ENCODE measurements around the gene NEK6. TPM values are rescaled to one million over a fixed set of nuclear protein-coding genes. Genes with fewer than 3 reads are reported as not detected.

Gene NEK6
- total and polyA plus RNA-seq, 9 of the 15 experiments (the other 6 are each of a cell fraction or from before 2014, with no cell fraction given): 3.1 to 19.0 (median 8.4) TPM

DNA sequence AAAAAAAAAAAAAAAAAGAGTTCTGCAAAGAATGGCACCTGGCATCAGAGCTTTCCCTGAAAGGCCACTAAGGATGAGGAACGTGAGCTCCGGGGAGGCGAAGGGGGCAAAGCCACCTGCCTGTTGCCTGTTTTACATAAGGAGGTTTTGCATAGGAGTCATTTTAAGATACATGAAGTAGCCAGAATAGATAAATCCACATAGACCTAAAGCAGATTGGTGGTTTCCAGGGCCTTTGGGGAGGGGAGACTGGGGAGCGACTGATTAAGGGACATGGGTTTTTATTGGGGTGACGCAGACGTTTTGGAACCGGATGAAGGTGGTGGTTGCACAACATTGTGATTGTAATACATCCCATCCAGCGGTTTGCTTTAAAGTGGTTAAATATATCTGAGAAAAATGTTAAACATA lies 7.1 kb downstream of the NEK6 start:
- H3K4me2 ChIP-seq (ENCODE audit: insufficient read depth, low read length): no peak overlapping the region

More for the DNA sequence above, 7.1 kb downstream of the NEK6 start:
- CTCF ChIA-PET (ENCODE audit: low intra/inter-chr PET ratio): no interaction called here
- no peak overlapping the region for H3K4me3 ChIP-seq
- H3K9me3 ChIP-seq (replicated peaks; ENCODE audit: control insufficient read depth, insufficient read depth, low read depth, low read length): no peaks in the 10 kb centered on the region
- WGBS (ENCODE audit: insufficient coverage, low coverage, missing lambda C conversion rate): 68% methylated on average over 8 of the region's 8 CpGs
- H4K20me1 ChIP-seq (replicated peaks; ENCODE audit: control insufficient read depth, insufficient read depth, low read length): peaks cover 20% of the 10 kb centered on the region
- H3K36me3 ChIP-seq (ENCODE audit: control insufficient read depth, insufficient read depth, low read length): no peaks in the 10 kb centered on the region; the same call in 2 of the 3 replicates
- H3K27ac ChIP-seq (ENCODE audit: extremely low read depth, low read depth, low read length): no peak overlapping the region
- DNase-seq (ENCODE audit: extremely low read depth in 1 of 4, low spot score in 3 of 4) (no peak), FAIRE-seq (no peak), ATAC-seq (no peak)
- H3K4me1 ChIP-seq (replicated peaks in 1 of 2; ENCODE audit: control insufficient read depth in 2 of 2, insufficient read depth in 2 of 2, low read length in 2 of 2): peaks cover 4 to 17% of the 10 kb centered on the region in 2 experiments; a peak in 3 of 5 replicates
- intact Hi-C loops (cut with micrococcal nuclease) (no loop called here), in situ Hi-C loops (cut with MboI) (loop anchor here (5.0 kb wide), 1 partner anchor 58 kb away; no protein-coding TSS in a partner anchor)
- POLR2A ChIA-PET: no interaction called here
- H3K79me2 ChIP-seq (ENCODE audit: control insufficient read depth, insufficient read depth, low read length): peaks cover 14% of the 10 kb centered on the region
- H3K9ac ChIP-seq (ENCODE audit: insufficient read depth in 1 of 2, low read depth in 2 of 2, low read length in 2 of 2): no peak overlapping the region
- BruUV-seq (replicated peaks): no TSS peak
- H3K9me1 ChIP-seq (ENCODE audit: control insufficient read depth, insufficient read depth, low read length): no peaks in the 10 kb centered on the region
- TF ChIP-seq NR1H2 (CRISPR knock-in tag; IDR thresholded peaks at IDR 0.05) (no peak), ETV5 (CRISPR knock-in tag; IDR thresholded peaks at IDR 0.05; ENCODE audit: low read depth) (no peak), YY1 (IDR thresholded peaks at IDR 0.05; ENCODE audit: borderline replicate concordance in 1 of 3, control insufficient read depth in 1 of 3, extremely low read depth in 1 of 3, insufficient read depth in 3 of 3, insufficient read length in 1 of 3, insufficient replicate concordance in 2 of 3, low read depth in 1 of 3, low read length in 2 of 3) (no peak)
- TF ChIP-seq, protein P1, sequence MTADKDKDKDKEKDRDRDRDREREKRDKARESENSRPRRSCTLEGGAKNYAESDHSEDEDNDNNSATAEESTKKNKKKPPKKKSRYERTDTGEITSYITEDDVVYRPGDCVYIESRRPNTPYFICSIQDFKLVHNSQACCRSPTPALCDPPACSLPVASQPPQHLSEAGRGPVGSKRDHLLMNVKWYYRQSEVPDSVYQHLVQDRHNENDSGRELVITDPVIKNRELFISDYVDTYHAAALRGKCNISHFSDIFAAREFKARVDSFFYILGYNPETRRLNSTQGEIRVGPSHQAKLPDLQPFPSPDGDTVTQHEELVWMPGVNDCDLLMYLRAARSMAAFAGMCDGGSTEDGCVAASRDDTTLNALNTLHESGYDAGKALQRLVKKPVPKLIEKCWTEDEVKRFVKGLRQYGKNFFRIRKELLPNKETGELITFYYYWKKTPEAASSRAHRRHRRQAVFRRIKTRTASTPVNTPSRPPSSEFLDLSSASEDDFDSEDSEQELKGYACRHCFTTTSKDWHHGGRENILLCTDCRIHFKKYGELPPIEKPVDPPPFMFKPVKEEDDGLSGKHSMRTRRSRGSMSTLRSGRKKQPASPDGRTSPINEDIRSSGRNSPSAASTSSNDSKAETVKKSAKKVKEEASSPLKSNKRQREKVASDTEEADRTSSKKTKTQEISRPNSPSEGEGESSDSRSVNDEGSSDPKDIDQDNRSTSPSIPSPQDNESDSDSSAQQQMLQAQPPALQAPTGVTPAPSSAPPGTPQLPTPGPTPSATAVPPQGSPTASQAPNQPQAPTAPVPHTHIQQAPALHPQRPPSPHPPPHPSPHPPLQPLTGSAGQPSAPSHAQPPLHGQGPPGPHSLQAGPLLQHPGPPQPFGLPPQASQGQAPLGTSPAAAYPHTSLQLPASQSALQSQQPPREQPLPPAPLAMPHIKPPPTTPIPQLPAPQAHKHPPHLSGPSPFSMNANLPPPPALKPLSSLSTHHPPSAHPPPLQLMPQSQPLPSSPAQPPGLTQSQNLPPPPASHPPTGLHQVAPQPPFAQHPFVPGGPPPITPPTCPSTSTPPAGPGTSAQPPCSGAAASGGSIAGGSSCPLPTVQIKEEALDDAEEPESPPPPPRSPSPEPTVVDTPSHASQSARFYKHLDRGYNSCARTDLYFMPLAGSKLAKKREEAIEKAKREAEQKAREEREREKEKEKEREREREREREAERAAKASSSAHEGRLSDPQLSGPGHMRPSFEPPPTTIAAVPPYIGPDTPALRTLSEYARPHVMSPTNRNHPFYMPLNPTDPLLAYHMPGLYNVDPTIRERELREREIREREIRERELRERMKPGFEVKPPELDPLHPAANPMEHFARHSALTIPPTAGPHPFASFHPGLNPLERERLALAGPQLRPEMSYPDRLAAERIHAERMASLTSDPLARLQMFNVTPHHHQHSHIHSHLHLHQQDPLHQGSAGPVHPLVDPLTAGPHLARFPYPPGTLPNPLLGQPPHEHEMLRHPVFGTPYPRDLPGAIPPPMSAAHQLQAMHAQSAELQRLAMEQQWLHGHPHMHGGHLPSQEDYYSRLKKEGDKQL (CRISPR knock-in tag; IDR thresholded peaks at IDR 0.05; ENCODE audit: borderline replicate concordance): no peak
- TF ChIP-seq, protein P2, sequence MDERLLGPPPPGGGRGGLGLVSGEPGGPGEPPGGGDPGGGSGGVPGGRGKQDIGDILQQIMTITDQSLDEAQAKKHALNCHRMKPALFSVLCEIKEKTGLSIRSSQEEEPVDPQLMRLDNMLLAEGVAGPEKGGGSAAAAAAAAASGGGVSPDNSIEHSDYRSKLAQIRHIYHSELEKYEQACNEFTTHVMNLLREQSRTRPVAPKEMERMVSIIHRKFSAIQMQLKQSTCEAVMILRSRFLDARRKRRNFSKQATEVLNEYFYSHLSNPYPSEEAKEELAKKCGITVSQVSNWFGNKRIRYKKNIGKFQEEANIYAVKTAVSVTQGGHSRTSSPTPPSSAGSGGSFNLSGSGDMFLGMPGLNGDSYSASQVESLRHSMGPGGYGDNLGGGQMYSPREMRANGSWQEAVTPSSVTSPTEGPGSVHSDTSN (CRISPR knock-in tag; IDR thresholded peaks at IDR 0.05; ENCODE audit: low read depth): no peak
- TF ChIP-seq, protein P2 (tag; conservative IDR thresholded peaks at IDR 0.05; ENCODE audit: low read depth): no peak
- no peak overlapping the region for H2AFZ ChIP-seq (ENCODE audit: low read depth, low read length)
- no peaks in the 10 kb centered on the region for H3K27me3 ChIP-seq (ENCODE audit: control insufficient read depth in 2 of 2, insufficient read depth in 2 of 2, low read length in 2 of 2)

Measured in K562 (cell line).